ENCODE results near the gene CAPN2.

The CAPN2 gene

GRCh38 chr1:223707256-223708000, 4.9 kb upstream of the CAPN2 start:
- TF ChIP-seq POLR2AphosphoS5 (IDR thresholded peaks at IDR 0.05; ENCODE audit: low read depth, low read length) = peak; percentile 25; the same call in 1 of the 2 replicates
- TF ChIP-seq, protein P1, sequence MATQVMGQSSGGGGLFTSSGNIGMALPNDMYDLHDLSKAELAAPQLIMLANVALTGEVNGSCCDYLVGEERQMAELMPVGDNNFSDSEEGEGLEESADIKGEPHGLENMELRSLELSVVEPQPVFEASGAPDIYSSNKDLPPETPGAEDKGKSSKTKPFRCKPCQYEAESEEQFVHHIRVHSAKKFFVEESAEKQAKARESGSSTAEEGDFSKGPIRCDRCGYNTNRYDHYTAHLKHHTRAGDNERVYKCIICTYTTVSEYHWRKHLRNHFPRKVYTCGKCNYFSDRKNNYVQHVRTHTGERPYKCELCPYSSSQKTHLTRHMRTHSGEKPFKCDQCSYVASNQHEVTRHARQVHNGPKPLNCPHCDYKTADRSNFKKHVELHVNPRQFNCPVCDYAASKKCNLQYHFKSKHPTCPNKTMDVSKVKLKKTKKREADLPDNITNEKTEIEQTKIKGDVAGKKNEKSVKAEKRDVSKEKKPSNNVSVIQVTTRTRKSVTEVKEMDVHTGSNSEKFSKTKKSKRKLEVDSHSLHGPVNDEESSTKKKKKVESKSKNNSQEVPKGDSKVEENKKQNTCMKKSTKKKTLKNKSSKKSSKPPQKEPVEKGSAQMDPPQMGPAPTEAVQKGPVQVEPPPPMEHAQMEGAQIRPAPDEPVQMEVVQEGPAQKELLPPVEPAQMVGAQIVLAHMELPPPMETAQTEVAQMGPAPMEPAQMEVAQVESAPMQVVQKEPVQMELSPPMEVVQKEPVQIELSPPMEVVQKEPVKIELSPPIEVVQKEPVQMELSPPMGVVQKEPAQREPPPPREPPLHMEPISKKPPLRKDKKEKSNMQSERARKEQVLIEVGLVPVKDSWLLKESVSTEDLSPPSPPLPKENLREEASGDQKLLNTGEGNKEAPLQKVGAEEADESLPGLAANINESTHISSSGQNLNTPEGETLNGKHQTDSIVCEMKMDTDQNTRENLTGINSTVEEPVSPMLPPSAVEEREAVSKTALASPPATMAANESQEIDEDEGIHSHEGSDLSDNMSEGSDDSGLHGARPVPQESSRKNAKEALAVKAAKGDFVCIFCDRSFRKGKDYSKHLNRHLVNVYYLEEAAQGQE (IDR thresholded peaks at IDR 0.05; ENCODE audit: insufficient read depth in 1 of 2, low read depth in 2 of 2, low read length in 2 of 2) = 0 out of 4 replicates have a peak, but pooled peaks of 1 of the 2 experiments have one; percentile 32
- TF ChIP-seq SIN3A (IDR thresholded peaks at IDR 0.05; ENCODE audit: borderline replicate concordance, insufficient read depth, low read length) = peak; percentile 92; the same call in 1 of the 2 replicates
- TF ChIP-seq FOXP2 (optimal IDR thresholded peaks at IDR 0.05; ENCODE audit: borderline replicate concordance, extremely low read depth, extremely low read length, insufficient read depth) = no peak
- TF ChIP-seq TAF1 (IDR thresholded peaks at IDR 0.05; ENCODE audit: borderline replicate concordance, insufficient read depth, low read length) = no peak

GRCh38 chr1:223708001-223708359, 4.4 kb upstream of the CAPN2 start:
- TF ChIP-seq FOXP2 (optimal IDR thresholded peaks at IDR 0.05; ENCODE audit: borderline replicate concordance, extremely low read depth, extremely low read length, insufficient read depth) (no peak), SIN3A (IDR thresholded peaks at IDR 0.05; ENCODE audit: borderline replicate concordance, insufficient read depth, low read length) (no peak), TAF1 (IDR thresholded peaks at IDR 0.05; ENCODE audit: borderline replicate concordance, insufficient read depth, low read length) (no peak), POLR2AphosphoS5 (IDR thresholded peaks at IDR 0.05; ENCODE audit: low read depth, low read length) (no peak)

GRCh38 chr1:223708651-223709268, 3.6 kb upstream of the CAPN2 start:
- TF ChIP-seq, protein P1 (IDR thresholded peaks at IDR 0.05; ENCODE audit: insufficient read depth in 1 of 2, low read depth in 2 of 2, low read length in 2 of 2) = no peak
- no peak for TF ChIP-seq FOXP2 (optimal IDR thresholded peaks at IDR 0.05; ENCODE audit: borderline replicate concordance, extremely low read depth, extremely low read length, insufficient read depth)
- no peak for TF ChIP-seq TAF1 (IDR thresholded peaks at IDR 0.05; ENCODE audit: borderline replicate concordance, insufficient read depth, low read length)
- no peak for TF ChIP-seq POLR2AphosphoS5 (IDR thresholded peaks at IDR 0.05; ENCODE audit: low read depth, low read length)
- TF ChIP-seq SIN3A (IDR thresholded peaks at IDR 0.05; ENCODE audit: borderline replicate concordance, insufficient read depth, low read length) = no peak

- TF ChIP-seq SIN3A (IDR thresholded peaks at IDR 0.05; ENCODE audit: borderline replicate concordance, insufficient read depth, low read length) = no peak
- no peak for TF ChIP-seq FOXP2 (optimal IDR thresholded peaks at IDR 0.05; ENCODE audit: borderline replicate concordance, extremely low read depth, extremely low read length, insufficient read depth)
- TF ChIP-seq POLR2AphosphoS5 (IDR thresholded peaks at IDR 0.05; ENCODE audit: low read depth, low read length) = no peak
- TF ChIP-seq, protein P1 (IDR thresholded peaks at IDR 0.05; ENCODE audit: insufficient read depth in 1 of 2, low read depth in 2 of 2, low read length in 2 of 2) = no peak
- TF ChIP-seq TAF1 (IDR thresholded peaks at IDR 0.05; ENCODE audit: borderline replicate concordance, insufficient read depth, low read length) = no peak
Observed at GRCh38 chr1:223709598-223709997, 2.7 kb upstream of the CAPN2 start.

DNA sequence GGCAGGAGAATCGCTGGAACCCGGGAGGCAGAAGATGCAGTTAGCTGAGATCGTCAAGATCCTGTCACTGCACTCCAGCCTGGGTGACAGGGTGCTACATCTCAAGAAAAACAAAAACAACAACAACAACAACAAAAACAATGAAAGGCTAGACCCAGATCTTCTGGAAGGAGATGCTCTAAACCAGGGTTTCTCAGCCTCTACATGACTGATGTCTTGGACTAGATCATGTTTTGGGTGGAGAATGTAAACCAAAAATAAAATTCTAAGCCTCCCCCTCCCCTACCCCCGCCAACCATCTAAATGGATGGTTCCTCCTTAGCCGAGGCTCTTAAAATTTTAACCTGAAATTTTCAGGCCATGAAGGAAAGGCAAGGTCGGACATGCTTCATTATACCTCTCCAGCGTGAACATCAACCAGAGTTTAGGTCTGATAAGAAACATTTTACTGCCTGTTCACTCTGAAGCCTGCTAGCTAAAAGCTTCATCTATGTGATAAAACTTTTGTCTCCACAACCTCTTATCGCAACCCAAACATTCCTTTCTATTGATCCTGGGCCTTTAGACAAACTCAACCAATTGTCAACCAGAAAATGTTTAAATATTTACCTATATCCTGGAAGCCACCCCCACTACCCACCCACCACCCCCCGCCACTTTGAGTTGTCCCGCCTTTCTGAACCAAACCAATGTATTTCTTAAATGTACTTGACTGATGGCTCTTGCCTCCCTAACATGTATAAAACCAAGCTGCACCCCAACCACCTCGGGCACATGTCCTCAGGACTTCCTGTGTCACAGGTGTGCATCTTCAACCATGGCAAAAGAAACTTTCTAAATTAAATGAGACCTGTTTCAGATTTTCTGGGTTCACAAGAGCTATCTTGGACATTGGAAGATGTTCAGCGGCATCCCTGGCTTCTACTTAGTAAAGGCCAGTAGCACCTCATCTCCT, 1.9 kb upstream of the CAPN2 start:
- TF ChIP-seq FOXP2 (optimal IDR thresholded peaks at IDR 0.05; ENCODE audit: borderline replicate concordance, extremely low read depth, extremely low read length, insufficient read depth) (no peak), TAF1 (IDR thresholded peaks at IDR 0.05; ENCODE audit: borderline replicate concordance, insufficient read depth, low read length) (no peak), SIN3A (IDR thresholded peaks at IDR 0.05; ENCODE audit: borderline replicate concordance, insufficient read depth, low read length) (no peak), POLR2AphosphoS5 (IDR thresholded peaks at IDR 0.05; ENCODE audit: low read depth, low read length) (no peak)
- TF ChIP-seq, protein P1 (IDR thresholded peaks at IDR 0.05; ENCODE audit: insufficient read depth in 1 of 2, low read depth in 2 of 2, low read length in 2 of 2) = no peak

Measured in PFSK-1 (cell line).